Suppressor macrophage (primary cell): ENCODE measurements around the gene BAZ2B.
"Not testable (repeated sequence)": the region's sequence is repeated elsewhere in the genome, so short reads cannot be mapped to it uniquely, and the experiment has no call there.

ENCODE experiments used
- DNase-seq, 4 experiments: peaks; one replicate each; pipeline ENCODE4 v3.0.0-alpha.2; 2020 to 2022

The BAZ2B gene

DNA sequence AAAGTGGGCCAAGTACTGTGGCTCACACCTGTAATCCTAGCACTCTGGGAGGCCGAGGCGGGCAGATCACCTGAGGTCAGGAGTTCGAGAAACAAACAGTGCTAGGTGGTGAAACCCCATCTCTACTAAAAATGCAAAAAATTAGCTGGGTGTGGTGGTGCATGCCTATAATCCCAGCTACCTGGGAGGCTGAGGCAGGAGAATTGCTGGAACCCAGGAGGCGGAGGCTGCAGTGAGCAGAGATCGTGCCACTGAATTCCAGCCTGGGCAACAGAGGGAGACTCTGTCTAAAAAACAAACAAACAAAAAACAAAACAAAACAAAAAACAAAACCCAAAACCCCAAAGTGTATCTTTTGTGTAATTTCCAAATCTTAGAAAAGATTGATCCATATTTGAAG lies 214.2 kb downstream of the BAZ2B start:
- DNase-seq = not testable (repeated sequence)

DNA sequence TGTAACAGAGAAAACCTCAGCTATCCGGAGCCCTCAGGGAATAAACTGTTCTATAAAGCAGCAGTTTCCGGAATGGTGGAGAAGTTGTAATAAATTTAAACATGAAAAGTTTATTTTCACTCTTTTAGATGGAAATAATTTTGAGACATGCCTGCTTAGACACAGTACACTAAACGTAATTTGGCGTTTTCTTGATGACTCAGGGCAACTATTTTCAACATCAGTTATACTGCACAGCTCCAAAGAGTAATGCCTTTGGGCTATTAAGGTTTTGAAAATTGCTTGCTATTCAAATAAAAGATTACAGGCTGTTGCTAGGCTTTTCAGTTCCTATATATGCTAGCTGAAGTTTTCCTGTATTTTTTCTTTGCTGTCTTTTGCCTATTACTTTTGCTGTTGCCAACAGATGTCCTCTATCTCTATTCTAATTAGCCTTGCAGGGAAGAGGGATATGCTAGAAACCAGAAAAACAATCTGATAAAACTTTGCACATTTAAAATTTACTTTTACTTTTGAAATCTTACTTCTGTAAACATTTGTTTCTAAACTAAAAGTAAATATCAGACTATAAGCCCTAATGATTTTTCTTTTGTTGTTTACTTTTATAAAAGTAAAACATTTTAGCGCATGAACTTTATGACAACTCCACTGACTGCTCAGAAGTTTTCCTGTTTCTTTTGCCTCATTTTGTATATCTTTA lies 216.5 kb downstream of the BAZ2B start:
- DNase-seq = no peak

DNA sequence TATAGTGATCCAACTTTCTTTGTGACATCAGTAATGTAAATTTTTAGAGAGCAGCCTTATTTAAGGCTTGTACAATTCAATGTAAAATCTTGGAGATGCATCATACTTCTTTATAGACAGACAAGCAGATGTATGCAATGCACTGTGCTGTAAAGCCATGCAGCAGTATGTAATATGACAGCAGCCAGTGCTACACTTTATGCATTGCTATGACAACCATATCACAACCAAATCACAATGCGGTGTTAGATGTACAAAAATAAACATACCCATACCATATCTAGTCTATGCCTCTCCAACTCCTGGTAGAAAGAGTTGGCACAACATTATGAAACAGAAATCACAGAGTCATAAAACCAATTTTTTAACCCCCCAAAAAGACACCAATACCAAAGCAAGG lies 219.5 kb downstream of the BAZ2B start:
- no peak for DNase-seq

DNA sequence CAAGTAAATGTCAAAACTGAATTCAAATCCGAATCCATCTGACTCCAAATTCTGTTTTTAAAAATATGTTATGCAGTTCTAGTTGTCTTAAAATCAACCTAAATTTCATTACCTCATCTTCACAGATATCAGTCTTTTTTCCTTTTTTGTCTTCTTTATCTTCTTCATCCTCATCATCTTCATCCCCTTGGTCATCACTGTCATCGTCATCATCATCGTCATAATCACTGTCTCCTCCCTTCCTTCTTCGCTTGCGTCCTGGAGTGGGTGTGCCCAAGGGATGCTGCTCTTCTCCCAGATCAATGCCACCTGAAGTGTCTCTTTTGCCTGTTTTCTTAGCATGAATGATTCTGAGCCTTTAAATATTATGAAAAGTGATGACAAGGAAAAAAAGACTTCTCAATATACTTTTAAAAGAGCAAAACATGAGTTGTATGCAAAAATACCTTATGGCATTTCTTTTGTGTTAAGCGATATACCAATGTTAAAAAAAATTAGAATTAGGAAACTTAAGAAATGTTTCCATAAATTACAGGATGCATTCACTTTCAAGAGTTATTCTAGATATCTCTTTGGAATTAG lies 233.8 kb downstream of the BAZ2B start:
- DNase-seq = no peak

DNA sequence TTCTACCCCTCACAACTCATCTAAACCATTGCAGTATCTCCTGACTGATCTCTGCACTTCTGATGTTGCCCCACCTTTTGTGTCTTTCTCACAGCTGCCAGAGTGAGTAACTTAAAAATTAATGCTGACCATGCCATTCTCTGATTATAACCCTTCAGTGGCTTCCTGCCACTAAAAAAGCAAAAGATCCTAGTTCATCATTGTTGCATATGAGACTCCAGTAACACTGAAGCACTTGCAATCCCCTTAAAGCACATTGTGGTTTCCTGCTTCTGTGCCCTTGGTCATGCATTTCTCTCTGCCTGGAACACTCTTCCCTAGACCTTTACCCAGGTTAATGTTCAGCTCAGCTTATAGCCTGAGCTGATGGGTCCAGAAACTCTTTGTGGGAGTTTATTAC lies 234.8 kb downstream of the BAZ2B start:
- DNase-seq = peak in 1 of 4 experiments; percentile 2

DNA sequence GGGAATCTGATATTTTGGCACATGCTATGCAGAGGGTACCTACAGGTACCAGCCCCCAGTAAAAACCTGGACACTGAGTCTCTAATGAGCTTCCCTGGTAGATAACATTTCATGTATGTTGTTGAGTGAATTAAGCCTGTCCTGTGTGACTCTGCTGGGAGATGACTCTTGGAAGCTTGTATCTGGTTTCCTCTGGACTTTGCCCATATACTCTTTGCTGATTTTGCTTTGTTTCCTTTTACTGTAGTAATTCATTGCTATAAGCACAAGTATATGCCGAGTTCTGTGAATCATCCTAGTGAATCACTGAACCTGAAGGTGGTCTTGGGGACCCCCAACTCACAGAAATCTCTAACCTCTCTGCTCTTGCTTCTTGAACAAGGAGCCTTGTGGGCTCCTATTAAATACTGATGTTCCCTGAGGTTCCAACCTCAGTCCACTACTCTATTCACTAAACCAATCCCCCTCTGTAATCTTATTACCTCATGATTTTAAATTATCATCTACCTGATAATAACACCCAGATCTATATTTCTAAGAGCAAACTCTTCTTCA lies 235.6 kb downstream of the BAZ2B start:
- DNase-seq = no peak

DNA sequence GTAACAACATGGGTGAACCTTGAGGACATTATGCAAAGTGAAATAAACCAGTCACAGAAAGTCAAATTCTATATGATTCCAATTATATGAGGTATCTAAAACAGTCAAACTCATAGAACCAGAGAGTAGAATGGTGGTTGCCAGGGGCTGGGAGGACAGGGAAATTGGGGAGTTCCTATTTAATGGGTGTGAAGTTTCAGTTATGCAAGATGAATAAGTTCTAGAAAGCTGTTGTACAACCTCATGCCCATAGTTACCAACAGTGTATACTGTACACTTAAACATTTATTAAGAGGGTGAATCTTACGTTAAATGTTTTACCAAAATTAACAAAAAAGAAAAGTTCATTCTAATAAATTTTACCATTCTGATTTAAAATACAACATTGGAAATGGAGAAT lies 237.2 kb downstream of the BAZ2B start:
- no peak for DNase-seq

DNA sequence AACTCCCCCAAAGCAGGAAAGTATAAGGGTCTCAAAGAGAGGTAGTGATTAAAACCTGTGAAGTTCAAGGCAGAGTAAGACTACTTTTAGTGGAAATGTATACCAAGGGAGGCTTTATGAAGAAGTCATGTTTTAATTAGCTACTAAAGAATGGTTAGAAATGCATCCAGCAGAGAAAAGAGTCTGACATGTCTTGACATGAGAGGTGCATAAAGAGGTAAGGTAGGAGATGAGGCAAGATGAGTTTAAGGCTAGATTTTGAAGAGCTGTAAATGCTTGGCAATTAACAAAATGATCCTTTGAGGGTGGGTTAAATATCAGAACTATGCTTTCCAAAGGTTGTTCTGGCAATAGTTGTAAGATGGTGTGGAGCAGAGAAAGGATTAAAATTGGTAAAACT lies 241.1 kb downstream of the BAZ2B start:
- DNase-seq = no peak

DNA sequence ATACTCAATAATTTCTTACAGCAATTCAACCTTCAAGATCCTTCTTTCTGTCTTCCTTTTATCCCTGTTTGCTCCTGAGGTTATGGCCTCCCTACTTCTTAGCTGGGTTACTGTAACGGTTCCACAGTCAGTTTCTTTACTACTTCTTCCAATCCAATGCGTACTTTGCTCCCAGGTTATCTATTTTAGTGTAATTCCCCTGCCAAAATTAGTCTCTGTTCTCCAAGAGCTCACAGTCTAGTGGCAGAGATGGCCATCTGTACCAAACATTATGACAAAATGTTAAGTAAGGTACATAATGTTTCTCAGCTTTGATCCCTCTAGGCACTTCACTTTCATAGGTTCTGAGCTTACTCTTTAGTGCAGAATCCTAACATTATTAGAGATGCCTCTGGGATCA lies 244.8 kb downstream of the BAZ2B start:
- DNase-seq = no peak

DNA sequence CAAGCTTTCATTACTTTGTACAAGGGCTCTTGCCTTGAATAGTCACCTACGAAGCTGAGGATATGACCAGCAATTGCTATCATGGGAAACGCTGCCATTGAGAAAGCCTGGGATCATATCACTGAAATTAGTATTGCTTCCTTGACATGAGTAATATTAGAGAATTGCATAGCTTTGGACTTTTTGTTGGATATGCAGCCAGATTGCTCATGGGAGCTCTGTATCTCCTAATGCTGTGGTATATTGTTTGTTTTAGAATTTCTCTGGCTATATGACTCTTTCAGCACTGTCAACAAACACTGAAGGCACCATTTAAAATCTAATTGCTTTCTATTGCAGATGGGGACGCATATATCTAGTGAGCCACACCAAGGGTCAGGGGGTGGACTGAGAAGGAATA lies 249.8 kb downstream of the BAZ2B start:
- no peak for DNase-seq

DNA sequence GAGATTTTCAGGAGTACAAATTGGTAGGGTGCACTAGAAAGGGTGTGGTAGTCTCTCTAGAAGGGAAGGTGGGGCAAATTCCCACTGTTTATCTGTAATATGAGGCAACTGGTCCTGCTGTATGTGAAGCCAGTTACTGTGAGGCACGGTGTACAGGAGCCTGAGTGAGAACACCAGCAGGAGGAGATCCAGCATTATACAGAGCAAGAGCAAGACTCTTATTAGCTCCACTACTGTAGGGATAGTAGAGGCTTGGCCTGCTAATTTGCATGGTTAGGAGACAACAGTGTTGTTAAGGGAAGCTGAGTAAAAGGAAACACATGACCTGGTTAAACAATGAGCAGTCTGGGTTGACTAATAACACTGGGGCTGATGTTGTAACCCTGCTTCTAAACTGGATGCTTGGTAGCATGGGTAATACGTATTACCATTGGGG lies 253.5 kb downstream of the BAZ2B start:
- DNase-seq = peak; percentile 55 to 89 (median 66)

DNA sequence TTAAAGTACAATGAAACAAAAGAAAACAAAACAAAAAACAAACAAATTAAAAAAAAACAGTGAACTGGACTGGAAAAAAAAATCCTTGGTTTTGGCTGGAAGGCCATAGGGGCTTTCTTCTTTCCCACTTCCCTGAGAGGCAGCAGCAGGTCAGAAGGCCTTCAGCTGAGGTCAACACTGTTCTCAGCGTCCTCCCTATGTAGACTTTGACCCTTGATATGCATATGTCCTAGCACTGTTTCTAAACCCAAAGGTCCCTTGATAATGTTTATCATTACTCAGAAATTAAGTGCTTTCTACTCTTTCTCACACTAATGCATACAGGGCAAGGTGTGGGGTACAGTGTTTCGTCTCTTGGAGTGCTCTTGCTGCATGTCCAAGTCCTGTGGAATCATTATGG lies 254.3 kb downstream of the BAZ2B start:
- no peak for DNase-seq

DNA sequence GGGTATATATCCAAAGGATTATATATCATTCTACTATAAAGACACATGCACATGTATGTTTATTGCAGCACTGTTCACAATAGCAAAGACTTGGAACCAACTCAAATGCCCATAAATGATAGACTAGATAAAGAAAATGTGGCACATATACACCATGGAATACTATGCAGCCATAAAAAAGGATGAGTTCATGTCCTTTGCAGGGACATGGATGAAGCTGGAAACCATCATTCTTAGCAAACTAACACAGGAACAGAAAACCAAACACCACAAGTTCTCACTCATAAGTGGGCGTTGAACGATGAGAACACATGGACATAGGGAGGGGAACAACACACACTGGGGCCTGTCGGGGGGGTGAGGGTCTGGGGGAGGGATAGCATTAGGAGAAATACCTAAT lies 254.7 kb downstream of the BAZ2B start:
- DNase-seq = not testable (repeated sequence)

DNA sequence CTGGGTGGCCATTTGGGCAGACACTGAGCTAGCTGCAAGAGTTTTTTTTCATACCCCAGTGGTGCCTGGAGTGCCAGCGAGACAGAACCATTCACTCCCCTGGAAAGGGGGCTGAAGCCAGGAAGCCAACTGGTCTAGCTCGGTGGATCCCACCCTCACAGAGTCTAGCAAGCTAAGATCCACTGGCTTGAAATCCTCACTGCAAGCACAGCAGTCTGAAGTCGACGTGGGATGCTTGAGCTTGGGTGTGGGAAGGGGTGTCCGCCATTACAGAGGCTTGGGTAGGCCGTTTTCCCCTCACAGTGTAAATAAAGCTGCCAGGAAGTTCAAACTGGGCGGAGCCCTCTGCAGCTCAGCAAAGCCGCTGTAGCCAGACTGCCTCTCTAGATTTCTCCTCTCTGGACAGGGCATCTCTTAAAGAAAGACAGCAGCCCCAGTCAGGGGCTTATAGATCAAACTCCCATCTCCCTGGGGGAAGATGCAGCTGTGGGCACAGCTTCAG lies 260.2 kb downstream of the BAZ2B start:
- no peak for DNase-seq

DNA sequence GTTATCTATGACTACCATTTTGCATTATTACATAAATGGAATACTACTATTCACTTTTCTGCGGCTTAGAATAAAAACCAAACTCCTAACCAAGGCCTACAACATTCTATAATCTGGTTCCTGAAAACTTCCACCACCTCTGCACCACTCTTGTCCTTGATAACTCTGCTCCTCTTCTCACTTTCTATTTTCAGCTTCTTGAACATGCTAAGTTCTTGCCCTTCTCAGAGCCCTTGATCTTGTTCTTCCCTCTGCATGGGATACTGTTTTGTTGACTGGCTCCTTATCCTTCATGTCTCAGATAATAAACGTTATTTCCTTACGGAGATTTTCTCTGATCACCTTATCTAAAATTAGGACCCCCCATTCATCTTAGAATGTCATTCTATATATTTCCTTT lies 264.4 kb downstream of the BAZ2B start:
- no peak for DNase-seq

DNA sequence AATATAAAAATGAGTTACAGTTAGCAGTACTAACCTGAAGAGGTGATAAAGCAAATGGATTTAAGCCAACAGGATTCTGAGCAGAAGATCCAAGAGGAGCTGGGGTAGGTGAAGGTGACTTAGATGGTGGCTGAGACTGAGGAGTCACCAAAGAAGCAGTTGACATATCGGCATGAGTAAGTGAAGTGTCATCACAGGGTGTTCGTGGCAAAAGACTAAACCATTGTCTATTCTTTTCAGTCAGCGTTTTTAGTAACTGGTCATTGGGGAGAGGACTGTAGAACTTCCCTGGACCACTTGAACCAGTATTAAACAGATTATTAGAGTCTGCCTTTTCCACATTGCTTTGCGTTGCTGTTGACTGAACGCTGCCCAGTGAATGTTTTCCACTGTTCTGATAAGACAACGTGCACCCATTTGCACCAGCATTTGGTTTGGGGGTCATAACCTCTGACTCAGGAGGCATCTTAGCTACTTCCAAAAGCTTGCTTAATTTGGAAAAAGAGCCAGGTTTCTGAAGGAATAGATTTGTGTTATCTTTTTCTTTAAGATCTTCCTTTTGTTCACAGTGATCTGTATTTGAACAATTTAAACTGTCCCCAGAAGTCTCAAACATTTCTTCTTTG lies 266.6 kb downstream of the BAZ2B start:
- DNase-seq = no peak

DNA sequence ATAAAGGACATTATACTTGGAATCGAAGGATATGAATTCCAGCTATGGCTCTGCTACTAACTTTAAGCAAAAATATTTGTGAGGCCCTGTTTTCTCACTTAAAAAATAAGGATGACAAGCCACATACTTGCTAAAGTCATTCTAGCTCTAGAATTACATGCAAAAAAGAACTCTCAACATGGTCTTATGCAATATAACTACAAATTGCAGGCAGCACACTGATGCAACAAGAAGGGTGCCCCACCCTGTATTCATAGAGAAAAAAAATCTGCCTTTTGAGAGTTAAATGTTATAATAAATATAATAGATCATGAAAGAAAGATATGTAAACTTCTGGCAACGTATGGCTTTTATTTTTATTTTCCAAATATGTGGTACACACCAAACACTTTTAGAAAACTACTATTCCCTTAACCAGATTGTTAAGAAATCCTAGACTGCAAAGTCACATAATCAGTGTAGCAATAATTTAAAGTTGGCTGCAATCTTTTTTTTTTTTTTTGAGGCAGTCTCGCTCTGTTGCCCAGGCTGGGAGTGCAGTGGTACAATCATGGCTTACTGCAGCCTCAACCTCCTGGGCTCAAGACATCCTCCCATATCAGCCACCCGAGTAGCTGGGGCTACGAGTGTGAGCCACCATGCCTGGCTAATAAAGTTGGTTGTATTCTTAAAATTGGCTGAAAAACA lies 289.6 kb downstream of the BAZ2B start:
- peak; percentile 37 to 75 (median 54) for DNase-seq

DNA sequence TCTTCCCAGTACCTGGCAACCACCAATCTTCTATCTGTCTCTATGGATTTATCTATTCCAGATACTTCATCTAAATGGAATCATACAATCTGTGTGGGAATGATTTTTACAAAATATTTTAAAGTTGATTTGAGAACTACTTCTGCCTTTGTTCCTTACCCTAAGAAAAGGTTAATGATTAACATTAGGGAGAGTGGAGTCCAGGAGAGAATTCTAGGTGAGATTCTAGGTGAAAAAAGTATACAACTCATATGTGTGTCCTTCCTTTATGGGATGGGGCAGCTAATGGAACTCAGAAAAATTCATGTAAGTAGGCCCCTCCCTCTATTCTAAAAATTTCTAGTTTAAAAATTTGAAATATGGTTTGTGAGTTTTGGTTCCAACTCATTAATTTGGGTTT lies 293.9 kb downstream of the BAZ2B start:
- DNase-seq = no peak

DNA sequence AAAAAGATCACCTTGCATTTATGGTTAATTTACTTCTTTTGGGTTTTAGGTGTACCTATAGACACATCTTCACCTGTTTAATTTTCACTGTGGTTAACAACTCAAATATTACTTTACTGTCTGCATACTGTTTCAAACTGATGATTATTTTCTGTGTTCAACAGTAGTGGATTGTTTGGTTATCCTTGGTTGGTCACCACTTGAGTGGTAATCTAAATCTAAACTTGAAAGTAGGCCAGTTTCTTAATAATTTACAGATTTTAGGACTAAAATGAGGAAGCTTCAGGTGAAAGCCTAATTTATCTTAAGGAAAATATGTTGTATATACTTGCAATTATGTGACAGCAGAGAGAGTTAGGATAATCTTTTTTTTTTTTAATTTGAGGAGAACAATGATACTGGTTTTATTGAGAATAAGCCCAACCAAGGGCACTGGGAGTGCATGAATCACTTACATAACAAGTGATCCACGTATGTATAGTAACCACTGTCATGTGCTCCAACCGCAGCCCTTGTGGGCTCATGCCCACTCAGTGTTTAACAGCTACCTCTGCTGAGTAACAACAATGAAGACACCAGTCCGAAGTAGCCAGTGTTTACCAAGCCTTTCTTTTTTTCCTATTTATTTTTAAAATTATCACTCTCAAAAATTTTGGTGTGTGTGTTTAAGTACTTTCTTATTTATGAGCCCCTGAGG lies 298.8 kb downstream of the BAZ2B start:
- DNase-seq = peak in 1 of 4 experiments; percentile 6

DNA sequence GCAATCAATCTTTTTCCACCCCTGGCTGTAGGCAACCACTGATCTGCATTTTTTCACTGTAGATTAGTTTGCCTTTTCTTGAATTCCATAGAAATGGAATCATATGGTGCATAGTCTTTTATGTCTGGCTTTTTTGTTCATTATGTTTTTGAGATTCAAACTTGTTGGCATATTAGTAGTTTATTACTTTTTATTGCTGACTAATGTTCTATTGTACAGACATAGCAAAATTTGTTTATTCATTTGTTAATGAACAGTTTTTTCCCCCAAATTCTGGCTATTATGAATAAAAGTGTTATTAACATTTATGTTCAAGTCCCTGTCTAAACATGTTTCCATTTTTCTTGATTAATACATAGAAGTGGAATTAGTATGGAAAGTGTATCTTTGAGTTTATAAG lies 308.4 kb downstream of the BAZ2B start:
- DNase-seq = no peak

DNA sequence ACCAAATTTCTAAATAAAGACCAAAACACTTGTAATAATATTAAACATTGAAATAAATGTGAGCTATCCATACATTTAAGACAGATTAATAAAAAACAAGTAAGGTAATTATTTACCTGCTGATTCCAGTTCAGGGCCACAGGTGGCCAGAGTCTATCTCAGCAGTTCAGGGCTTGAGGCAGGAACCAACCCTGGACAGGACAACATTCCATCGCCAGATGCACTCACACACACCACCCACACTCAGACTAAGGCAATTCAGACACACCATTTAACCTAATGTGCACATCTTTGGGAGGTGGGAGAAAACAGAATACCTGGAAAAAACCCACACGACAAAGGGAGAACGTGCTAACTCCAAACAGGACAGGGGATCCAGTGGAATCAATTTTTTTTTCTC lies 315.8 kb downstream of the BAZ2B start:
- DNase-seq = no peak

DNA sequence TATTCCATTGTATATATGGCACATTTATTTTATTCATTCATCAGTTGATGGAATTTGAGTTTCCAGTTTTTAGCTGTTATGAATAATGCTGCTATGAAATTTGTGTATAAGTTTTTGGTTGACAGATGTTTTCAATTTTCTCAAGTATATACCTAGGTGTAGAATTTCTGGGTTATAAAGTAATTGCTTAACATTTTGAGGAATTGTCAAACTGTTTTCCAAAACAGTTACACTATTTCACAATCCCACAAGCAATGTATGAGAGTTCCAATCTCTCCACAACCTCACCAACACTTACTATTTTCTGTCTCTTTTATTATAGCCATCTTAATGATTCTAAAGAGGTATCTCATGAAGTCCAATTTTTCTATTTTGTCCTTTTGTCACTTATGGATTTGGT lies 317.4 kb downstream of the BAZ2B start:
- DNase-seq = no peak
